Measurements from ENCODE around the gene WNK2.

Gene WNK2

DNA sequence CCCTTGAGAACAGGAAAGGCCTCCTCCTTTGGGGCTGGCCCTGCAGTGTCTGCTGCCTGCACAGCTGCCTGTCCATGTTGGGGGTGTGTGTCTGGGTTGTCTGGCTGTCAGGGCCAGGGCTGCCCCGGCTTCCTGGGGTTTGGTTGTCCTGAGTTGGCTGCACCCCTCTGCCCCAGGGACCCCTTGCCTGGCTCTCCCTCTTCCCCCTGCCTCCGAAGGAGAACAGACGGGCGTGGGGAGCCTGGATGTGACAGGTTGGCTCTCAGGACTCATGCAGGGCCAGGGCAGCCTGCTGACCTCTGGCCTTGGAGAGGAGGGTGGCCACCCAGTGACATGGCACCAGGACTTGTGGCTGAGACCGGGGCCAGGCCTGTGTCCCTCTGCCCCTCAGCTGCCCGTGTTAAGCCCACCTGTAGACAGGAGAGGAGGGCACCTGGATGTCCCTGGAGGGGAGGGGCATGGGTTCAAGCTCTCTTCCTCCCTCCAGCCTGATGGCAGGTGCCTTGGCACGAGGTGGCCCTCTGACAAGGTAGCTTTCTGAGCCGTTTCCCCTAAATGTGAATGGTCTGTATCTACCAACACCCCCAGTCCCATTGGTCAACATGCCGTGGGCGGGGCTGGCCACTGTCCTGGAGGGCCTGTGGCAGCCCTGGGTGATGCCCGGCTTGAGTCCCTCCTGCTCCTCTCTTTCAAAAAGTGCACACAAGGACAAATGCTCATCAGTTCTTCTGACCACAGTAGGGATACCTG lies 34.9 kb downstream of the WNK2 start:
- DNase-seq (ENCODE audit: low read depth): no peak

DNA sequence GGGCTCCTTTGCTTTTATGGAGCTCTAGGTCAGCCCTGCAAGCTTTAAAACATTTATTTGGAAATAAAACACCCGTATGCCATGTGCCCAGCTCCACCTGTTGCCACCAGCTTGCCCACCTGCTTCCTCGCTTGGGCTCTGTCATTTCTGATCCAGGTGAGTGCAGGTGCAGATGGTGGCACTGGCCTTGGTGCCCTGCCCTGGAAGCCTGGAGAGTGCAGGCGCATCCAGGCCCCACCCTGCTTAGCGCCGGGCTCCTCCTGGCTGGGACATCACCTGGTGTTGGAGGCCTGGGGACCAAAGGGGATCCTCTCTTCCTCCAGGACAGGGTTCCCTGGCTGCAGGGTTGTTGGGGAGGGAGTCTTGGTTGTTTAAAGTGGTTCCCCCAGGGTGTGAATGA lies 35.8 kb downstream of the WNK2 start:
- DNase-seq (ENCODE audit: low read depth): no peak

DNA sequence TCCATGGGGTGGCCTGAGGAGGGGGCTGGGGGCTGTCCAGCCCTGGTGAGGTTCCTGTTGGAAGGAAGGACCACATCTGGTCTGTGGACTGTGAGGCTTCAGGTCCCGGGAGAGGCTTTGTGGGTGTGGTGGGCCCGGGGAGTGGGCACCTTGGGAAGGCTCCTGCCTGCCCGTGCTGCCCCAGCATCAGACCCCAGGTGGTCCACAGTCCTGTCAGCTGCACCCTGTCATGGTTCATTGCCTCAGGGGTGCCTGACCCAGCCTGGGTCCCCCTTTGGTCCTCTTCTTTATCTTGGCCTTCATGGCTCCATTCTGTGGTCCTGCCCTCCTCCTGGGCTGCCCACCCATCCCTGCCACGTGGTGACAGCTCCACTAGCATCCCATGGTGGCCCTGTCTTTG lies 36.7 kb downstream of the WNK2 start:
- DNase-seq (ENCODE audit: low read depth): no peak

DNA sequence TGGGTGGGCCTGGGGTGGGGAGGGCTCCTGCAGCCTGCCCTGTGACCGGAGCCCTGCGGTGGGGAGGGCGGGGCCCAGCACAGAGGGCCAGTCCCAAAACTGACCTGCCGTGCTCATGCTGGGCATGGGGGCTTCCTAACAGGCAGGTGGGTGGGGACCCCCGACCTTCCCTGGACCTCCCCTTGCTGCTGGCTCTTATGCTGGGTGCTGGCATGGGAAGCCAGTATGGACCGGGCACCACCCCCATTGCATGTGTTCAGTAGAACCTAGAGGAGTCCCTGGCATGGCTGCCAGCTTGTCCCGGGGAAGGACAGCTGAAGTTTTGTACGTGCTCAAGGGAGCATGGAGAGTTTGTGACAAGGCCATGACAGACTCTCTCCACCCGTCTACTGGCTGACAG lies 37.1 kb downstream of the WNK2 start:
- DNase-seq (ENCODE audit: low read depth): no peak

DNA sequence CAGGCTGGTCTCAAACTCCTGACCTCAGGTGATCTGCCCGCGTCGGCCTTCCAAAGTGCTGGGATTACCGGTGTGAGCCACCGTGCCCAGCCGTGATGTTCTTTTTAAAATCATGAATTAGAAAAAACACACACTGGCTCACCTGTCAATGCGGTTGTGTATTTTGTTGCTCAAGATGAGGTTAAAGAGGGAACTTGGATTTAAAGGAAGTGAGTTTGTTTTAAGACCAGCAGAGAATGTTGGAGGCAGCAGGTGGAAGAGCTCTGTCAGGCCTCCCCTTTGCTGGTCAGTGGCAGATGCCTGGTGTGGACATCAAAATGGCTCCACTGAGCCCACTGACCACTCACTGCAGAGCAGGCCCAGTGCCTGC lies 38.9 kb downstream of the WNK2 start:
- no peak for DNase-seq (ENCODE audit: low read depth)

DNA sequence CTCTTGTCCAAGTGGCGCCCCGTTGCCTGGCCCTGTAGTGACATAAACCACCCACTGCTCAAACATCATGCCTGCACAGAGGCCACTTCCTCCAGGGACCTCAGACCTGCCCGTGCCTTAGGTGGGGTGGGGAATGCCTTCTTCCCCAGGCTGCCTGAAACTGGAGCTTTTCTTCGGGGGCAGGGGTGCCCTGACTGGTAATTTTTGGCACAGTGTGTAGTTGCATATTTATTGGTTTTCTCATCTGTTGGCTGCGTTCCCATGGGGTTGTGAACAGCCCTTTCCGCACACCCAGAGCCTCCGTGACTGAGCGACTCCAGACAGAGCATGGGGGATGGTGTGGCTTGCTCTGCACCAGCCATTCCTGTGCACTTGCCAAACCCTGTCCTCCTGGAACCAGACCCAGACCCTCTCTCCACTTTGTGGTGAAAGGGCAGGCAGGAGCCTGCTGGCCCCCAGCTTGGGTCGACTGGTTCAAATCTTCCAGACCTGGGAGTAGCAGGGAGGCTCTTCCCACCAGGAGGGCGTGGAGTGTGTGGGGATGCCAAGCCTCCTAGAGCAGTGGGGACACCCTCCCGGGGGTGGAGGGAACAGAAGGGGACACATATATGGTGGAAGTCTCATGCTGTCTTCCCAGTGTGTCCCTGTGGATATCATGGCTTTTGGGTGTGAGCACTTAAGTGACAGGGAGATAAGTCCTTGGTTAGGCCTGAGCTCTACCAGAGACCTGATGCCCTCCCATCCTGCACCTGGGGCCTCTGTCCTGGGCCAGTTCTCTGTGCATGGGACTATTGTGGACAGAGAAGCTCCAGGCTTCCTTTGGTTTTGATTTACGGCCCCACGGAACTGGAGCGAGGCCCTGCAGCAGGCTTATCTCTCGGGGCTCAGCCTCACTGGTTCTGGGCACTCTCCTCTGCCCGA lies 39.6 kb downstream of the WNK2 start:
- DNase-seq (ENCODE audit: low read depth): no peak

DNA sequence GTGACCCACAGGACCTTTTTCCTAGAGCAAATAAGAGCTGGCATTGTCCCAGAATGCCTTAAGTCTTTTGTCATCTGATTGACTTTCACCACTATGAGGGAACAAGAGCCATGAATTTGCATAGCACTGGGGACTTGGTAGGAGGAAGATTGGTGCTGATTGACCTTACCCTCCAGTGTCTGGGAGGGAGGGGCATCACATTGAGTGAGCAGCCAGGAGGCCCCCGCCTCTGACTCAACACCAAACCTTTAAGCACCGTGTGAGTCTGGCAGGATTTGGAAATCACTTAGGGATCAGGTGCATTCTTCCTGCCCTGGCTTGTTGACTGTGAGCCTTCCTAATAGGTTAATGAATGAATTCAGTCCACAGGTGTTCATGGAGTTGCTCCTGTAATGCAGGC lies 40.7 kb downstream of the WNK2 start:
- DNase-seq (ENCODE audit: low read depth): no peak

DNA sequence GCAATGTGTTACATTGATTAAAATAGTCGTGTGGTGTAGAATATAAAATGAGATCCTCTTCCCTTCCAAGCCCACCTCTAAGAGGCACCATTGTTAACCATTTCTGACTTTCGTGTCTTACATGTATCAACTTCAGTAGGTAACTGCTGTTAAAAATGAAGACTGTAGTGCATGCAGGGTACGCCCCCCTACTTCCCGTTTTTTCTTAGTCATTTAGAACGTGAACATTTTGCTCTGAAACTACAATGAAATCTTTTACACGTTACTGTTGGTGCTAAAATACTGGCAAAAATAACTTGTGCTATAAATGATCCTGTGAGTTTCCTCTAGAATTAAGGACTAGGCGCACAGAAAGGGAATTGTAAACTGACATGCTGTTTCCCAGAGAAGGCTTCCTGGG lies 41.5 kb downstream of the WNK2 start:
- DNase-seq (ENCODE audit: low read depth): no peak

DNA sequence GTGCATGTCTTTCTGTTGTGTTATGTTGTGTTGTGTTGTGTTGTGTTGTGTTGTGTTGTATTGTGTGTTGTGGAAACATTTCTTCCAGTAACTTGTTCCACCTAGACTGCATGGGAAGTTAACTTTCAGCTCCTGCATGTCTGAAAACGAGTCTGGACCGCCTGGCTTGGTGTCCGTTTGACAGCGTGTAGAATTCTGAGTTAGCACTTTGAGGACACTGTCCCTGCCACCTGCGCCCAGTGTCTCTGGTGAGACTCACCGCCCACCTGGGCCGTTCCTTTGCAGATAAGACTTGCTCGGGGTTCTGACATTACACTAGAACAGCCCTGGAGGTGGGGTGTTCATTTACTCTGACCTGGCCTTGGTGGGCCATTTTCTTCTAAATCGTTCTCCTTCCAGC lies 42.0 kb downstream of the WNK2 start:
- DNase-seq (ENCODE audit: low read depth): no peak

DNA sequence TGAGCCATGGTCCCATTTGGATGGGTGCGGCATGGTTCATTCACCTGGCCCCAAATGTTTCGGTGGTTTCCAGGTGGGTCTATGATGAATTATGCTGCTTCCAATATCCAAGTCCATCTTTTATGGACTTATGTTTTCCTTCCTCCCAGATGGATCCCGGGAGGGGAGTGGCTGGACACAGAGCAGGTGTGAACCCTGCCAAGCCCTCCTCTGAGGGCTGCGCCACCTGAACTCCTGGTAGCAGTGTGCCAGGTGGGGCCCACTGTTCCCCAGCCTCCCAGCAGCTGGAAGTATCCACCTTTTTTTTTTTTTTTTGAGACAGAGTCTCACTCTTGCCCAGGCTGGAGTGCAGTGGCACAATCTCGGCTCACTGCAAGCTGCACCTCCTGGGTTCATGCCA lies 42.9 kb downstream of the WNK2 start:
- DNase-seq (ENCODE audit: low read depth): no peak

DNA sequence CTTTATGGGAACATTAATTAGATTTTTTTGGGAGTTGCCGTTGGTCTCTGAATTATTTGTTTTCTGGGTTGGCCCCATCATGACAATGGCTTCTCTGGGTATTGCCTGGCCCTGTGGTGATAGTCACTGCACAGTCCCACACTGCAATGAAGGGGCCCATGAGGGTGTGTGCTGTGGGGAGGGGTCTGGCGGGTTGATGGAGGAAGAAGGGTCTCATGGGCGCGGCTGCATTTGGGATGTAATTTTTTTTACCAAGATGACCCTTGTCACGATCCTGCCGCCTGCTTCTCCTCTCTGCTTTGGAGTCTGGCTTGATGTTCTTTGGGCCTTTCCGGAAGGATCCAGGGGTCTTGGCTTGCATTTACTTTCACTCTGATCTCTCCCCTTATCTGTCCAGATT lies 44.1 kb downstream of the WNK2 start:
- DNase-seq (ENCODE audit: low read depth): no peak

DNA sequence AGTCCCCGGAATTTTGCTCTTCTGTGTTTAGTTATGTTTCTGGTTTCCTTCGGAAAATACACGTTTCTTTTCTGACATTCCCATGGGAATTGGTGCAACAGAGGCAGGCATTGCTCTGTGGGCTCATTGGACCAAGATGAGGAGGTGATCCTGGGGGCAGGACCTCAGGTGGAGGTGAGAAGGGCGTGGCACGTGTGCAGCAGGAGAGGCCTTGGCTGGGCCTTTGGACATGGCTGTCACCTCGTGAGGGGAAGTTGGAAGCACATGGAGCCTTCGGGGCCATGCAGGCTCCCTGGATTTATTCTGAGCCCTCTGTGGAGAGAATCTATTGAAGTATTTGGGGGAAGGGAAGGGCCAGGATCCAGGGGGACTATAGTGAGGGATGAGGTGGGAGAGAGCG lies 44.5 kb downstream of the WNK2 start:
- no peak for DNase-seq (ENCODE audit: low read depth)

DNA sequence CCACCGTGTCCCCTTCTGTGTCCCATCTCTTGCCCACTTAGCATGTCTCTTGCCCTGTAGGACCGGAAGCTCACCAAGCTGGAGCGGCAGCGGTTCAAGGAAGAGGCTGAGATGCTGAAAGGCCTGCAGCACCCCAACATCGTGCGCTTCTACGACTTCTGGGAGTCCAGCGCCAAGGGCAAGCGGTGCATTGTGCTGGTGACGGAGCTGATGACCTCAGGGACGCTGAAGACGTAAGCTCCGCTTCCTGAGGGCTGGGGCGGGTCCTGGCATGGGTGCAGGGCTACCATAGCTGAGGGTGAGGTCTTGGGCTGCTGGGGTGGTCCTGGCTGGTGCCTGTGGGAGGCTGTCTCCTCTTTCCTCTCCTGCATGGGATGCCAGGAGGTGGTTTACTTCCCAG lies 45.7 kb downstream of the WNK2 start:
- DNase-seq (ENCODE audit: low read depth): no peak

DNA sequence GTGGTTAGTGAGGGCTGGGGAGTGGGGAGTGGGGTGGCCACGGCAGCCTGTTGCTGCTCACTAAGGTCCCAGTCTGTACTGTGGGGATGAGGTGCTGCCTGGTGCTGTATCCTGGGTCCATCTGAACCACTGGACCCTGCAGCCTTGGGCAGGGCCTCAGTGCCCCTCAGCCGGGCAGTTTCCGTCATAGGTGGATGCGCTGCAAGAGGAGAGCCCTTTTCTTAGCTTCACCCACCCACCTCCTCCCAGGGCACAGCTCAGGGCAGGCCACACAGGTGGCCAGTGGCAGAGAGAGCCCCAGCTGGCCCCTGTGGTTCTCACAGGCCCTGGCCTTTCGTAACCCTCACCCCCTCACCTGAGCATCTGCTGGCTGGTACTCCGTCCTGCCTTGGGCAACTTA lies 46.2 kb downstream of the WNK2 start:
- DNase-seq (ENCODE audit: low read depth): no peak

DNA sequence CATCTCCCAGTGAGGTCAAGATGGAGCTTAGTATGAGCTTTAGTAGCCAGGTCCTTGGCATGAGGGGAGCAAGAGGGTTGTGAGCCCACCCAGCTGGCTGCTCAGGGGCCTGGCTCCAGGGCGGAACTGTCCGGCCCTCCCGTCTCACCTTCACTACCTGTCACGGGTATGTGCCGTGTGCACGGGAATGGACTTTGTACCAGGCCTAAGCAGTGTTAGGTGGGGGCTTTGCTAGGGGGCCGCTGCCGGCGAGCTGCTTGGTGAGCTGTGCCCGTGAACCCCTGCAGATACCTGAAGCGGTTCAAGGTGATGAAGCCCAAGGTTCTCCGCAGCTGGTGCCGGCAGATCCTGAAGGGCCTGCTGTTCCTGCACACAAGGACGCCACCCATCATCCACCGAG lies 46.7 kb downstream of the WNK2 start:
- DNase-seq (ENCODE audit: low read depth): no peak

DNA sequence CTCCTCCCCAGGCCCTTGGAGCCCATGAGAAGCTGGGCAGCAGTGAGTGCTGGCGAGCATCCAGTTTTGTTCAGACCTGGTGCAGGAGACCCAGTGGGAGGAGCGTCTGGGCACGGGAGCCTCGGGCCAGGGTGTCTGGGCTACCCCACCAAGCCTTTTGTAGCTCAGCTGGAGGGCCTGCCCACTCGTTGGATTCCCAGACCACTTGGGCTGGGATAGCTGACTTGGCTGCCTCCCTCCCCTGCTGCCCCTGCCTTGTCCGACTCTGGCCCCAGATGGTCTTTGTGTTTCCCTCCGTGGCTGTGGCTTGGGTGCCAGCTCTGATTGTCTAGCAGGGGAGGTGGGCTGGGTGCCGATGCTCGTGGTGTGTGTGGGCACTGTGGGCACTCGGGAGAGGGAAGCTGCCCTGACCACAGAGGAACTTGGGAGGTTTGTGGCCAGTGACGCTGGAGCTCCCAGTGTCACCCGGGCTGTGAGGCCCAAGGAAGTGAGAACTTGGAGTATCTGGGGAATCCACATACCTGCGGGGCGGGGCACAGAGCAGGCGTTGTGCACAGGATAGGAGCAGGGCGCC lies 47.3 kb downstream of the WNK2 start:
- no peak for DNase-seq (ENCODE audit: low read depth)

DNA sequence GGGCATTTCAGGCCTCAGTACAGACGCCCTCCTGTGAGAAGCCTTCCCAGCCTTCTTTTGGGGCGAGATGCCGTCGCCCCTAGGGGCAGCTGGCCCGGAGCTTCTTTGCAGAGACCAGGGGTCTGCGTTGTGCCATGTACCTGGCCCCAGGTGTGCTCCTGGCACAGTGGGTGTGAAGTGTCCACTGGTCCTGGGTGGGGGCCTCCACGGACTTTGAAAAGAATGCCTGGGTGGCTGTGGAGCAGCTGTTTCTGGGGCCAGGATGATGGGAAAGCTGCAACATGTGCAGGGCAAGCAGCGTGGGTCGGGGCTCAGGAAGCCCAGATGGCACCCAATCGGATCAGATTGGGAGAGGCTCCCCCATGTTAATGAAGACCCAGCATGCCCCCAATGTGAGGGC lies 47.8 kb downstream of the WNK2 start:
- no peak for DNase-seq (ENCODE audit: low read depth)

DNA sequence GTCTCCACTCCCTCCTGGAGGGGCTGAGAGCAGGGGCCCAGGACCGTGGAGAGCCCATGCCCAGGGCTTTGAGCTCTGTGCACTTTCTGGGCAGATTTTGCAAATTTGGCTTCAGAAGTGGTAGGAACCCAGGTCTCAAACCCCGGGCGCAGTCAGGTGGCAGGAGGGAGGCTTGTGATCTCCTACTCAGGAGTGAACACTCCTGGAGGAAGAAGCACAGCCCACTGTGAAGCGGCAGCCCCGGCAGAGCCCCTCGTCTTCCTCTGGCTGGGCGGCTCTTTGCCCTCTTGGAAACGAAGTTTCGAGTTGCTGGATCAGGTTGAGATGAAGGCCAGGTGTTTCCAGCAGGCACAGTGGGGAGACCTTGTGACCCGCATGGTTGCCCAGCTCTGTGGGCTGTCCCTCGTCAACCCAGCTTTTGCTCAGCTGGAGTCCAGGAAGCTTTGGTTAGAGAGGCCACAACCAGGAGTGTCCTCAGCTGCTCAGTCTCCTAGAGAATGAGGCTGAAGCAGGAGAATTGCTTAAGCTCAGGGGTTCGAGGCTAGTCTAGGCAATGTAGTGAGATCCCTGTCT lies 48.5 kb downstream of the WNK2 start:
- DNase-seq (ENCODE audit: low read depth): no peak

DNA sequence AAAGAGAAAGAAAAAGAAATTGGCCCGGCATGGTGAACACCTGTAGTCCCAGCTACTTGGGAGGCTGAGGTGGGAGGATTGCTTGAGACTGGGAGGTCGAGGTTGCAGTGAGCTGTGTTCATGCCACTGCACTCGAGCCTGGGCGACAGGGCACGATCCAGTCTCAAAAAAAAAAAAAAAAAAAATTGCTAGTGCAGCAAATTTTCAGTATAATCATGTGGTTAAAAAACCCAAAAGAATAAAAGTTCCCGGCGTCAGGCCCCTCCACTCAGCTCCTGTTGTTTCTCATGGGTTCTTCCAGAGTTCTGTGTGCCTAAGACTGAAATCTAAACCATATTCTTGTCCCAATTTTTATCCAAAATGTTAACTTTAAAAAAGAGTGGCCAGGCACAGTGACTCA lies 49.1 kb downstream of the WNK2 start:
- DNase-seq (ENCODE audit: low read depth): no peak

DNA sequence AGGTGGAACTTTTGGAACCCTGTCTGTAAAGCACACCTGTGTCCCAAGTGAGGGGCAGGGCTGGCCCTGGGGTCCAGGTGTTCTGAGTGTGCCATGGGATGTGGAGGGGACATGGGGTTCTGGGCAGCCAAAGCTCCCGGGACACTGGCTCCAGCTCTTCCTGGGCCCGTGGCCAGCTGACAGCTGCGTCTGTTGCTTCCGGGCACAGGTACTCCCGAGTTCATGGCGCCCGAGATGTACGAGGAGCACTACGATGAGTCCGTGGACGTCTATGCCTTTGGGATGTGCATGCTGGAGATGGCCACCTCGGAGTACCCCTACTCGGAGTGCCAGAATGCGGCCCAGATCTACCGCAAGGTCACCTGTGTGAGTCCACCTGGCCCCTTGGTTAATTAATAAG lies 50.7 kb downstream of the WNK2 start:
- no peak for DNase-seq (ENCODE audit: low read depth)

DNA sequence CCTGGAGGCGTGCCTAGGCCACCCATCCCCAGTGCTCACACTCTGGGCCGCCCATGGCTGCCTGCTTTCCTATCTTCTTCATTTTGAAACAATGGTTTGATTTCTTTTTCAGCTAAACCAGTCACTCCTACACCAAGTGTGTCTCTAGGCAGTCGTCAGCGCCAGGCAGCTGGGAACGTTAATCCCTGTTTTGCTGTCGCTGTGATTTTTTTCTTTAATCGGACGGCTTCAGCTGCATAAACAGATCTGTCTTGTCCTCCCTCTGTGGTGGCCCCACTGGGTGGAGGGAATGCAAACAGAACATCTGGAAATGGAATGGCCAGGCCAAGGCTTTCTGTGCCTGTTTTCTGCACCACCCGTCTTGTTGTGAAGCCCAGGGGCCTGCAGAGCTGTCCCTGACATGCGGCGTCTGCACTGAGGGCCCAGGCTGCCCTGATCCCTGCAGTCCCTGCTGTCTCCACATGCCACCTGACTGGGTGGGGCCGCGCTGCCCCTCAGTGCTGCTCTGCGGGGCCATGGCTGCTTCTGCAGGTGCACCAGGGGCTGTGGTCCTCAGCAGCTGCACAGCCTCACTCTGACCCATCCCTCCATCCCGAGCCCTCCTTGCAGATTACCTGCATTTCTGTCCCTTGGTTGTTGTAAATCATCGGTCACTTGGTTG lies 51.5 kb downstream of the WNK2 start:
- no peak for DNase-seq (ENCODE audit: low read depth)

DNA sequence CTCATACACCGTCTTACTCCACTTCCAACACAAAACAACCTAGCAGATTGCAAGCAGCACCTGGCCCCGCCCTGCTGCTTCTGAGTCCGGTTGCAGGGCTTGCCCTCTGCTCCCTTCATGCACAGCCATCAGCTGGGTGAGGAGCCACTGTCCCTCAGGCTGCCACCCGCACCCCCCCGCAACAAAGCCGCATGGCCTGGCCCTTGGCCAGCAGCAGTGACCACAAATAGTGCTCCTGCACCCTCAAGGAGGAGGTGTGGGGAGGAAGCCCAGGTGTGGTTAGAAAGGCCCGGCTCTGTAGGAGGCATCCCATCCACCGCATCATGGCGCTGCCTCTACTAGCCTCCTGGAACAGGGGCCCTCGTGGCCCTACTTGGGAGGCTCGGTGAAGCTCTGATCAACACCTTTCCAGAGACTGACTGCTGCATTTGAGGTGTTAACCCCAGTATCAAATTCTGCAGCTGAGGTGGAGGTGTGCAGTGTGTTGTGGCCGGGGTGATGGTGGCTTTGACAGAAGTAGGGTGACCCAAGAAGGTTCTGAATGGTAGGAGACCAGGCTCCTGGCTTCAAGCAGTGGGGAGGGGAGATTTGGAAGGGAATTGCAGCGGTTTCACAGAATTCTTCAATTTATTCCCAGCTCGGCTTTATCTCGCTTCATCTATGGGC lies 52.7 kb downstream of the WNK2 start:
- no peak for DNase-seq (ENCODE audit: low read depth)
